ENCODE measurements around the gene ACTA2.

ACTA2 gene

DNA sequence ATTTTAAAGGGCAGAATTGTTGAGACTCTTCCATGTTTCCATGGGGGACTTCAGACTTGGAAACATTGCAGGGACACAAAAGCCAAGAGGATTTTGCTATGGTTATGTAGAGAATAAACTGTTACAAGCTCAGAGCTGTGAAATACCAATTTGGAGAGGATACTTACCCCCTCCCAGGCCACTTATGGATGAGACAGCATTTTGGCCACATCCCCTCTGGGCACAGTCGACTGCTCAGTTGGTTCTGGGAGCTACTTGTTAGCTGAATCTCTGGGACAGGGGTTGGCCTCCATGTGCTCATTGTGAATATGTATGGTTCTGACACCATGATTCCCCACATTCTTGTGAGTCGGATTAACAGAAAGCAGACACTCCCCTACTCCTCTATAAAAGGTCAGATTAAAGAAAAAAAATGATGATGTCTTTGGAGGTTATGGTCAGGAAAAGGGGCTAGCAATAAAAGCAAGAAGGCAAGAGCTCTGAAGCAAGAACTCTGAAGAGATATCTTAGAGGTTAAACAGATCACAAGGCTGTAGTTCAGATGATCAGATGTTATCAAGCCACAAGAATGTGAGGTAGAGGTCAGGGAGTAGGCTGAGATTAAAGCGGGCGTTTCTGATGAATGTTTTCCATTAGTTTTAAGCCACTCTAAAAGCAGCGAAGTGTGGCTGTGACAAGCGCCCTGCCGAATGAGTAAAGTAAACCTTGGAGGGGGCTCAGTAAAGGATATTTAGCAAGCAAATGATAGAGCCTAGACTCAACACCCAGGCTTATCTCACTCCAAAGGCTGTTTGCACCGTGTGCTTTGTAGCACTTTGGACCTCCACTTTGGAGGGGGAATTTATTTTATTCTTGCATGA lies 55.3 kb downstream of the ACTA2 start:
- no peaks in the 10 kb centered on the region for H3K9me3 ChIP-seq (replicated peaks; ENCODE audit: insufficient read depth, low read length)
- no peaks in the 10 kb centered on the region for H4K20me1 ChIP-seq (ENCODE audit: insufficient read depth, low read length)
- no peak for DNase-seq
- H3K27me3 ChIP-seq (replicated peaks; ENCODE audit: insufficient read depth, low read length): no peaks in the 10 kb centered on the region
- H3K4me2 ChIP-seq (ENCODE audit: low read depth, low read length): no peak overlapping the region
- H3K9ac ChIP-seq (ENCODE audit: low read length): no peak overlapping the region
- no peaks in the 10 kb centered on the region for H3K9me2 ChIP-seq (replicated peaks; ENCODE audit: insufficient read depth, low read length)
- H3K4me1 ChIP-seq (ENCODE audit: low read length): peaks cover 7% of the 10 kb centered on the region
- H3K4me3 ChIP-seq (ENCODE audit: low read length): no peak overlapping the region
- TF ChIP-seq EZH2phosphoT487 (IDR thresholded peaks at IDR 0.05; ENCODE audit: low read length) (no peak), EZH2 (optimal IDR thresholded peaks at IDR 0.05; ENCODE audit: low read depth, low read length) (no peak)
- TF ChIP-seq, protein P1, sequence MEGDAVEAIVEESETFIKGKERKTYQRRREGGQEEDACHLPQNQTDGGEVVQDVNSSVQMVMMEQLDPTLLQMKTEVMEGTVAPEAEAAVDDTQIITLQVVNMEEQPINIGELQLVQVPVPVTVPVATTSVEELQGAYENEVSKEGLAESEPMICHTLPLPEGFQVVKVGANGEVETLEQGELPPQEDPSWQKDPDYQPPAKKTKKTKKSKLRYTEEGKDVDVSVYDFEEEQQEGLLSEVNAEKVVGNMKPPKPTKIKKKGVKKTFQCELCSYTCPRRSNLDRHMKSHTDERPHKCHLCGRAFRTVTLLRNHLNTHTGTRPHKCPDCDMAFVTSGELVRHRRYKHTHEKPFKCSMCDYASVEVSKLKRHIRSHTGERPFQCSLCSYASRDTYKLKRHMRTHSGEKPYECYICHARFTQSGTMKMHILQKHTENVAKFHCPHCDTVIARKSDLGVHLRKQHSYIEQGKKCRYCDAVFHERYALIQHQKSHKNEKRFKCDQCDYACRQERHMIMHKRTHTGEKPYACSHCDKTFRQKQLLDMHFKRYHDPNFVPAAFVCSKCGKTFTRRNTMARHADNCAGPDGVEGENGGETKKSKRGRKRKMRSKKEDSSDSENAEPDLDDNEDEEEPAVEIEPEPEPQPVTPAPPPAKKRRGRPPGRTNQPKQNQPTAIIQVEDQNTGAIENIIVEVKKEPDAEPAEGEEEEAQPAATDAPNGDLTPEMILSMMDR (IDR thresholded peaks at IDR 0.05; ENCODE audit: low read length): no peak
- no peak overlapping the region for H3K27ac ChIP-seq (ENCODE audit: low read length)
- H3K79me2 ChIP-seq (ENCODE audit: low read length): no peaks in the 10 kb centered on the region
- no peaks in the 10 kb centered on the region for H3F3A ChIP-seq (ENCODE audit: insufficient read depth, low read length)
- H2AFZ ChIP-seq (ENCODE audit: low read length): no peak overlapping the region
- H3K36me3 ChIP-seq (replicated peaks; ENCODE audit: insufficient read depth, low read length): no peaks in the 10 kb centered on the region

DNA sequence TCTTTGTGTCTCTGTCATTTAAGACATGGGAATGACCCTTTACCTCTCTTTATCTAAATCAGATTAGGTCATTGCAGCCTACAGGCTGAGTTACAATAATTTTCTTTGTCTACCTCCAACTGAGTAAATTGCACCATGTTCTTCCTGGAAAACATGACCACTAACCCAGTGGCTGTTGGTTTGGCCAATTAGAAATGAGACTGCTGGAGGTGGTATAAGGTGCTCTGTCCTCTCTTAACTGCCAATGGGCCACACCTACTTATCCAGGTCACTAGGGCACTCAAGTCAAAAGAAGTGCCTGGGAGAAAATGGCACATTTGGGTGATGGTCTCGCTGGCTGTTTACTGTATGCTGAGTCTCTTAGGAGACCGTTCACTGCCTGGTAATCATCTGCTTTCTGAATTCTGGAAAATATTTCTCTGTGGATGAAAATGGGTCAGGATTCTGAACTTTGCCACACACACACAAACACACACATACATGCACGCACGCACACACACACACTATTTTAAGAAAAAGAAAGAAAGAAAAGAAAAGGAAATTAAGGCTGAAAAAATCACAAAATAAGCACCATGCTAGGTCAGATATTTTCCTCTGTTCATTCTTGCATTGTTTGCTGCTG lies 56.1 kb downstream of the ACTA2 start:
- Histone ChIP-seq H3K4me2 (ENCODE audit: low read depth, low read length) (no peak overlapping the region), H3K27ac (ENCODE audit: low read length) (no peak overlapping the region)

DNA sequence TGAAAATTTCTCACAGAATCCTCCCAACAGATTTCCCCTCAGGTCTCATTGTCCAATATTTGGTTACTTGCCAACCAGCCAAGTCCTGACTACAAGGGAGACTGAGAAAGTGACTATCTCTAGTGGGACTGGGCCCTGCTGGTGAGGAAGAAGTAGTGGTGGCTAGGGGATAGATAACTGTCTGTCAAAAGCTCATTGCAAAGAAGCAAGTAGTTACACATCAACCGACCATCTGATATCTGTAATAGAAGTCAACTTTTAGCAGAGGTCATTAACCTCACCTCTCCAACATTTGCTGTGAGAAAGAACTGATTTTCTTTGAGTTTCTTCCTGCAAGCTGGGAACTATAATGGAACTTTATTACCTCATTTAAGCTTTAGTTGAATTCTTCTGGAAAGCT lies 57.3 kb downstream of the ACTA2 start:
- no peak overlapping the region for H2AFZ ChIP-seq (ENCODE audit: low read length)
- H3K4me3 ChIP-seq (ENCODE audit: low read length): no peak overlapping the region
- no peak overlapping the region for H3K4me2 ChIP-seq (ENCODE audit: low read depth, low read length)
- H3F3A ChIP-seq (ENCODE audit: insufficient read depth, low read length): no peaks in the 10 kb centered on the region
- H3K36me3 ChIP-seq (replicated peaks; ENCODE audit: insufficient read depth, low read length): no peaks in the 10 kb centered on the region
- DNase-seq: no peak
- no peaks in the 10 kb centered on the region for H4K20me1 ChIP-seq (ENCODE audit: insufficient read depth, low read length)
- H3K9ac ChIP-seq (ENCODE audit: low read length): no peak overlapping the region
- H3K9me3 ChIP-seq (replicated peaks; ENCODE audit: insufficient read depth, low read length): no peaks in the 10 kb centered on the region
- H3K79me2 ChIP-seq (ENCODE audit: low read length): no peaks in the 10 kb centered on the region
- TF ChIP-seq, protein P1 (IDR thresholded peaks at IDR 0.05; ENCODE audit: low read length): no peak
- TF ChIP-seq EZH2phosphoT487 (IDR thresholded peaks at IDR 0.05; ENCODE audit: low read length): no peak
- TF ChIP-seq EZH2 (optimal IDR thresholded peaks at IDR 0.05; ENCODE audit: low read depth, low read length): no peak
- H3K9me2 ChIP-seq (replicated peaks; ENCODE audit: insufficient read depth, low read length): no peaks in the 10 kb centered on the region
- H3K4me1 ChIP-seq (ENCODE audit: low read length): no peaks in the 10 kb centered on the region
- H3K27ac ChIP-seq (ENCODE audit: low read length): no peak overlapping the region
- no peaks in the 10 kb centered on the region for H3K27me3 ChIP-seq (replicated peaks; ENCODE audit: insufficient read depth, low read length)

More for the DNA sequence above, 56.1 kb downstream of the ACTA2 start:
- TF ChIP-seq EZH2 (optimal IDR thresholded peaks at IDR 0.05; ENCODE audit: low read depth, low read length) (no peak), EZH2phosphoT487 (IDR thresholded peaks at IDR 0.05; ENCODE audit: low read length) (no peak)
- TF ChIP-seq, protein P1 (IDR thresholded peaks at IDR 0.05; ENCODE audit: low read length): no peak
- H3K27me3 ChIP-seq (replicated peaks; ENCODE audit: insufficient read depth, low read length): no peaks in the 10 kb centered on the region
- no peaks in the 10 kb centered on the region for H3K79me2 ChIP-seq (ENCODE audit: low read length)
- no peaks in the 10 kb centered on the region for H3K9me2 ChIP-seq (replicated peaks; ENCODE audit: insufficient read depth, low read length)
- no peaks in the 10 kb centered on the region for H3K9me3 ChIP-seq (replicated peaks; ENCODE audit: insufficient read depth, low read length)
- H3F3A ChIP-seq (ENCODE audit: insufficient read depth, low read length): no peaks in the 10 kb centered on the region
- DNase-seq: no peak
- H2AFZ ChIP-seq (ENCODE audit: low read length): no peak overlapping the region
- H4K20me1 ChIP-seq (ENCODE audit: insufficient read depth, low read length): no peaks in the 10 kb centered on the region
- no peaks in the 10 kb centered on the region for H3K36me3 ChIP-seq (replicated peaks; ENCODE audit: insufficient read depth, low read length)
- peaks cover 6% of the 10 kb centered on the region; the same call in 1 of the 2 replicates for H3K4me1 ChIP-seq (ENCODE audit: low read length)
- no peak overlapping the region for H3K9ac ChIP-seq (ENCODE audit: low read length)
- H3K4me3 ChIP-seq (ENCODE audit: low read length): no peak overlapping the region

All from MM.1S (cell line).